ENCODE measurements around the gene HACL1.
A peak's percentile ranks its signal among the peaks of the same experiment; 100 is the strongest.
"Not testable (repeated sequence)": the region's sequence is repeated elsewhere in the genome, so short reads cannot be mapped to it uniquely, and the experiment has no call there.

HACL1 gene

DNA sequence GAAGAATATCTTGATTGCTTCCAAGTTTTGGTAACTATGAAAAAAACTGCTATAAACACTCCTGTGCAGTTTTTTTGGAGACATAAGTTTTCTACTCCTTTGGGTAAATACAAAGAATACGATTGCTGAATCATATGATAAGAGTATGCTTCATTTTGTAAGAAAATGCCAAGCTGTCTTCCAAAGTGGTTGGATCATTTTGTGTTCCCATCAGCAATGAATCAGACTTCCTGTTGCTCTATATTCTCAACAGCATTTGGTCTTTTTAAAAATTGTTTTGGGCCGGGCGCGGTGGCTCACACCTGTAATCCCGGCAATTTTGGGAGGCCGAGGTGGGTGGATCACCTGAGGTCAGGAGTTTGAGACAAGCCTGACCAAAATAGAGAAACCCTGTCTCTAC is 14.7 kb upstream of the HACL1 start:
- H3K9me3 ChIP-seq (ENCODE audit: low read length) = peaks cover 3% of the 10 kb centered on the region
- no peaks in the 10 kb centered on the region for H3K36me3 ChIP-seq (ENCODE audit: insufficient read depth, low read length)
- no peaks in the 10 kb centered on the region for H3K27me3 ChIP-seq (ENCODE audit: insufficient read depth, low read length)
- H2AFZ ChIP-seq (ENCODE audit: low read depth, low read length) = no peak overlapping the region
- no peak overlapping the region for H3K4me3 ChIP-seq (ENCODE audit: low read length)
- no peaks in the 10 kb centered on the region for H3K4me1 ChIP-seq (ENCODE audit: insufficient read depth, low read length)

DNA sequence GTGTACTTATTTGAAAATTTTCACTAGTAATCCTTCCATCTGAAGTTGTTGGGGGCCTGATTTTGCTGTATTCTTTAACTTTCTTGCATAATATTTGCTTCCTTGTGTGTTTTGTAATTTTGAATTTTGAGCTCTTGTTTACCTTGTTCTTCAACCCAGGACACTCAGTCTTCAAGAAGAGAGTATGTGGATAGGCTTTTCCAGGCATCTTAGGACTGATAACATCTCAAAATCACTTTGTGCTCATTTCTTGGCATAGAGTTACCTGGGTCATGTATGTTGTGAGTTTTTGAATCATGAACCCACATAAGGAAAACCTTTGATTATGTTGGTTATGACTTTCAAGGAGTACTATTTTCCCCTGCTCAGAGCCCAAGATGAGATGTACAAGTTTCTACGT is 13.6 kb upstream of the HACL1 start:
- H3K4me3 ChIP-seq (ENCODE audit: low read length) = no peak overlapping the region
- H2AFZ ChIP-seq (ENCODE audit: low read depth, low read length) = no peak overlapping the region
- H3K27me3 ChIP-seq (ENCODE audit: insufficient read depth, low read length) = no peaks in the 10 kb centered on the region
- H3K4me1 ChIP-seq (ENCODE audit: insufficient read depth, low read length) = no peaks in the 10 kb centered on the region
- no peaks in the 10 kb centered on the region for H3K36me3 ChIP-seq (ENCODE audit: insufficient read depth, low read length)
- H3K9me3 ChIP-seq (ENCODE audit: low read length) = no peaks in the 10 kb centered on the region

GRCh38 chr3:15612001-15612400 is 10.6 kb upstream of the HACL1 start:
- Histone ChIP-seq H2AFZ (ENCODE audit: low read depth, low read length) (no peak overlapping the region), H3K27me3 (ENCODE audit: insufficient read depth, low read length) (no peaks in the 10 kb centered on the region), H3K9me3 (ENCODE audit: low read length) (no peaks in the 10 kb centered on the region), H3K4me3 (ENCODE audit: low read length) (no peak overlapping the region), H3K4me1 (ENCODE audit: insufficient read depth, low read length) (no peaks in the 10 kb centered on the region), H3K36me3 (ENCODE audit: insufficient read depth, low read length) (no peaks in the 10 kb centered on the region)

- Histone ChIP-seq H3K36me3 (ENCODE audit: insufficient read depth, low read length) (no peaks in the 10 kb centered on the region), H3K4me1 (ENCODE audit: insufficient read depth, low read length) (peaks cover 6% of the 10 kb centered on the region), H3K9me3 (ENCODE audit: low read length) (no peaks in the 10 kb centered on the region), H3K27me3 (ENCODE audit: insufficient read depth, low read length) (no peaks in the 10 kb centered on the region), H2AFZ (ENCODE audit: low read depth, low read length) (no peak overlapping the region), H3K4me3 (ENCODE audit: low read length) (no peak overlapping the region)
These were observed 9.6 kb upstream of the HACL1 start for GRCh38 chr3:15611018-15611417.

DNA sequence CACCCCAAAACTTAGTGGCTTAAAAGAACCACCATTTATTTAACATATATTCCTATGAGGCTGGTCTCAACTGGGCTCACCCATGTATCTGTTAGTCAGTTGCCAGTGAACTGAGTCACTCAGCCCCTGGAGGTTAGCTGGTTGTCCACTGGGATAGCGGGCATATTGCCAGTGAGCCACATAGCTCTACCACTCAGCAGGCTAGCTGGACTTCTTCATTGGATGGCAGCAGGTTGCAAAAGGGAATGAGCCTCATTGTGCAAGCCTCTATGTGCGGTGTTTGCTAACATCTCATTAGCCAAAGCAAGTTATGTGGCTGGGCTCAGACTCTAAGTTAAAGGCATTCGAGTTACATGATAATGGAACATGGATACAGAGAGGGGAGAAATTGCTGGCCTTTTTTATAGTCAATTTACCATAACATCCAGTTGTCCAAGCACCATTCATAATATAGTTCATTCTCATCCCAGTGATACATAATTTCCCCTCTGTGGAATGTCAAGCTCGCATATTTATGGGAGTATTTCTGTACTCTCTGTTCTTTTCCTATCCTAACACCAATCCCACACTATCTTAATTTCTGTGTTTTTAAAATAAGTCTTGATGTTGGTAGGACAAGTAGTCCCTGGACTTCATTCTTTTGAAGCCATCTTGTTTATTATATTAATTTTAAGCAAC is 8.9 kb upstream of the HACL1 start:
- Histone ChIP-seq H2AFZ (ENCODE audit: low read depth, low read length) (no peak overlapping the region), H3K27me3 (ENCODE audit: insufficient read depth, low read length) (no peaks in the 10 kb centered on the region), H3K4me3 (ENCODE audit: low read length) (no peak overlapping the region), H3K4me1 (ENCODE audit: insufficient read depth, low read length) (peaks cover 6% of the 10 kb centered on the region), H3K36me3 (ENCODE audit: insufficient read depth, low read length) (no peaks in the 10 kb centered on the region), H3K9me3 (ENCODE audit: low read length) (no peaks in the 10 kb centered on the region)

GRCh38 chr3:15606434-15606891 is 5.1 kb upstream of the HACL1 start:
- Histone ChIP-seq H3K27me3 (ENCODE audit: insufficient read depth, low read length) (no peaks in the 10 kb centered on the region), H3K9me3 (ENCODE audit: low read length) (no peaks in the 10 kb centered on the region), H3K36me3 (ENCODE audit: insufficient read depth, low read length) (no peaks in the 10 kb centered on the region), H3K4me1 (ENCODE audit: insufficient read depth, low read length) (peaks cover 12% of the 10 kb centered on the region), H3K4me3 (ENCODE audit: low read length) (no peak overlapping the region), H2AFZ (ENCODE audit: low read depth, low read length) (no peak overlapping the region)

- not testable (repeated sequence) for H3K27me3 ChIP-seq (ENCODE audit: insufficient read depth, low read length); H3K4me3 ChIP-seq (ENCODE audit: low read length); H3K36me3 ChIP-seq (ENCODE audit: insufficient read depth, low read length); H2AFZ ChIP-seq (ENCODE audit: low read depth, low read length); H3K9me3 ChIP-seq (ENCODE audit: low read length)
- H3K4me1 ChIP-seq (ENCODE audit: insufficient read depth, low read length) = peaks cover 19% of the 10 kb centered on the region
These were observed 3.2 kb upstream of the HACL1 start for GRCh38 chr3:15604584-15604983.

DNA sequence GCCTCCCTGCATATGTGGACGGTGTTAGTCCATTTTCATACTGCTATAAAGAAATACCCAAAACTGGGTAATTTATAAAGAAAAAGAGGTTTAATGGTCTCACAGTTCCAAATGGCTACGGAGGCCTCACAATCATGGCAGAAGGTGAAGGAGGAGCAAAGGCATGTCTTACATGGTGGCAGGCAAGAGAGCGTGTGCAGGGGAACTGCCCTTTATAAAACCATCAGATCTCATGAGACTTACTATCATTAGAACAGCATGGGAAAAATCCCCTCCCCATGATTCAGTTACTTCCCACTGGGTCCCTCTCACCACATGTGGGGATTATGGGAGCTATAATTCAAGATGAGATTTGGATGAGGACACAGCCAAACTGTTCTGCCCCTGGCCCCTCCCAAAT is 1.4 kb upstream of the HACL1 start:
- H3K9me3 ChIP-seq (ENCODE audit: low read length); H3K27me3 ChIP-seq (ENCODE audit: insufficient read depth, low read length): not testable (repeated sequence)
- H3K36me3 ChIP-seq (ENCODE audit: insufficient read depth, low read length) = peaks cover 21% of the 10 kb centered on the region
- peak overlapping the region; percentile 71 for H3K4me3 ChIP-seq (ENCODE audit: low read length)
- H3K4me1 ChIP-seq (ENCODE audit: insufficient read depth, low read length) = peaks cover 19% of the 10 kb centered on the region
- peak overlapping the region; percentile 86 for H2AFZ ChIP-seq (ENCODE audit: low read depth, low read length)

GRCh38 chr3:15602146-15602536 is 772 bp upstream of the HACL1 start:
- Histone ChIP-seq H3K4me1 (ENCODE audit: insufficient read depth, low read length) (peaks cover 19% of the 10 kb centered on the region), H3K4me3 (ENCODE audit: low read length) (peak overlapping the region; percentile 71)

GRCh38 chr3:15601046-15601398 is 347 bp downstream of the HACL1 start:
- no peaks in the 10 kb centered on the region for H3K27me3 ChIP-seq (ENCODE audit: insufficient read depth, low read length)
- H2AFZ ChIP-seq (ENCODE audit: low read depth, low read length) = peak overlapping the region; percentile 46
- peaks cover 31% of the 10 kb centered on the region for H3K36me3 ChIP-seq (ENCODE audit: insufficient read depth, low read length)
- H3K4me1 ChIP-seq (ENCODE audit: insufficient read depth, low read length) = peaks cover 13% of the 10 kb centered on the region
- H3K4me3 ChIP-seq (ENCODE audit: low read length) = peak overlapping the region; percentile 71
- no peaks in the 10 kb centered on the region for H3K9me3 ChIP-seq (ENCODE audit: low read length)

More at GRCh38 chr3:15602146-15602536, 772 bp upstream of the HACL1 start:
- H3K9me3 ChIP-seq (ENCODE audit: low read length) = no peaks in the 10 kb centered on the region
- peak overlapping the region; percentile 86 for H2AFZ ChIP-seq (ENCODE audit: low read depth, low read length)
- peaks cover 27% of the 10 kb centered on the region for H3K36me3 ChIP-seq (ENCODE audit: insufficient read depth, low read length)
- H3K27me3 ChIP-seq (ENCODE audit: insufficient read depth, low read length) = no peaks in the 10 kb centered on the region

GRCh38 chr3:15595955-15596354 is 5.4 kb downstream of the HACL1 start:
- Histone ChIP-seq H2AFZ (ENCODE audit: low read depth, low read length) (no peak overlapping the region), H3K27me3 (ENCODE audit: insufficient read depth, low read length) (no peaks in the 10 kb centered on the region), H3K4me3 (ENCODE audit: low read length) (no peak overlapping the region), H3K36me3 (ENCODE audit: insufficient read depth, low read length) (peaks cover 42% of the 10 kb centered on the region), H3K9me3 (ENCODE audit: low read length) (no peaks in the 10 kb centered on the region), H3K4me1 (ENCODE audit: insufficient read depth, low read length) (peaks cover 7% of the 10 kb centered on the region)

GRCh38 chr3:15592968-15593367 is 8.4 kb downstream of the HACL1 start:
- Histone ChIP-seq H3K4me3 (ENCODE audit: low read length) (no peak overlapping the region), H3K27me3 (ENCODE audit: insufficient read depth, low read length) (no peaks in the 10 kb centered on the region), H3K36me3 (ENCODE audit: insufficient read depth, low read length) (peaks cover 40% of the 10 kb centered on the region), H2AFZ (ENCODE audit: low read depth, low read length) (no peak overlapping the region), H3K4me1 (ENCODE audit: insufficient read depth, low read length) (no peaks in the 10 kb centered on the region), H3K9me3 (ENCODE audit: low read length) (no peaks in the 10 kb centered on the region)

DNA sequence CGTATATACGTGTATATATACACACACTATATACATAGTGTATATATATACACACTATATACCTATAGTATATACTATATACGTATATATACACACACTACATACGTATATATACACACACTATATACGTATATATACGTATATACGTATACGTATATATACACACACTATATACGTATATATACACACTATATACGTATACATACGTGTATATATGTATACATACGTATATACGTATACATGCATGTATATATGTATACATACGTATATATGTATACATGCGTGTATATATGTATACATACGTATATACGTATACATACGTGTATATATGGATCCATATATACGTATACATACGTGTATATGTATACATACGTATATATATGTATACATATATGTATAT is 9.4 kb downstream of the HACL1 start:
- Histone ChIP-seq H3K27me3 (ENCODE audit: insufficient read depth, low read length) (no peaks in the 10 kb centered on the region), H3K9me3 (ENCODE audit: low read length) (no peaks in the 10 kb centered on the region), H2AFZ (ENCODE audit: low read depth, low read length) (no peak overlapping the region), H3K36me3 (ENCODE audit: insufficient read depth, low read length) (peaks cover 32% of the 10 kb centered on the region), H3K4me3 (ENCODE audit: low read length) (no peak overlapping the region), H3K4me1 (ENCODE audit: insufficient read depth, low read length) (no peaks in the 10 kb centered on the region)

DNA sequence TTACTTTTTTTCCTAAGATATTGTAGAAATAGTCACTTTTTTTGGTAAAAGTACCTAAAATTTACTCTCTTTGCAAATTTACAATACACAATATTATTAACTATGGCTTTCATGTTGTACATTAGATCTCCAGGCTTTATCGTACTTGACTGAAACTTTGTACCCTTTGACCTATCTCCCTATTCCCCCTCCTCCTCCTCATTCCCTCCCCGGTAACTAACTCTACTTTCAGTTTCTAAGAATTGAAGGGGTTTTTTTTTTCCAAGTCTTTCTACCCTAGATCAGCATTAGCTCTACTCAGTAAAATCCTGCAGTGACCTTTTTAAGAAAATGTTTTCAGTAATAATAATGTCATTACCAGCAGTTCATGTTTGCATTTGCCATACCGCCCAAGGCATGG is 10.1 kb downstream of the HACL1 start:
- Histone ChIP-seq H3K27me3 (ENCODE audit: insufficient read depth, low read length) (no peaks in the 10 kb centered on the region), H2AFZ (ENCODE audit: low read depth, low read length) (no peak overlapping the region), H3K4me3 (ENCODE audit: low read length) (no peak overlapping the region), H3K9me3 (ENCODE audit: low read length) (no peaks in the 10 kb centered on the region), H3K36me3 (ENCODE audit: insufficient read depth, low read length) (peaks cover 33% of the 10 kb centered on the region), H3K4me1 (ENCODE audit: insufficient read depth, low read length) (no peaks in the 10 kb centered on the region)

All from neuron (in vitro differentiated cells).